ENCODE results near the gene MAML2.

MAML2 gene

GRCh38 chr11:96008161-96008720 is 334.8 kb downstream of the MAML2 start:
- no peak for DNase-seq (ENCODE audit: low read depth)

GRCh38 chr11:96006037-96006436 is 337.0 kb downstream of the MAML2 start:
- DNase-seq (ENCODE audit: low read depth) = no peak

GRCh38 chr11:96004862-96005261 is 338.1 kb downstream of the MAML2 start:
- DNase-seq (ENCODE audit: low read depth) = no peak

- DNase-seq (ENCODE audit: low read depth) = no peak
These were observed 340.2 kb downstream of the MAML2 start for GRCh38 chr11:96002754-96003290.

GRCh38 chr11:96002339-96002738 is 340.7 kb downstream of the MAML2 start:
- no peak for DNase-seq (ENCODE audit: low read depth)

GRCh38 chr11:96001037-96001436 is 342.0 kb downstream of the MAML2 start:
- no peak for DNase-seq (ENCODE audit: low read depth)

GRCh38 chr11:95999711-96000406 is 343.1 kb downstream of the MAML2 start:
- no peak for DNase-seq (ENCODE audit: low read depth)

GRCh38 chr11:95996621-95997235 is 346.3 kb downstream of the MAML2 start:
- DNase-seq (ENCODE audit: low read depth) = no peak

- DNase-seq (ENCODE audit: low read depth) = no peak
These were observed 348.7 kb downstream of the MAML2 start for GRCh38 chr11:95994329-95994728.

GRCh38 chr11:95993438-95994298 is 349.3 kb downstream of the MAML2 start:
- no peak for DNase-seq (ENCODE audit: low read depth)

- DNase-seq (ENCODE audit: low read depth) = no peak
These were observed 351.4 kb downstream of the MAML2 start for GRCh38 chr11:95991545-95991944.

GRCh38 chr11:95991101-95991500 is 351.9 kb downstream of the MAML2 start:
- DNase-seq (ENCODE audit: low read depth) = no peak

- DNase-seq (ENCODE audit: low read depth) = no peak
These were observed 353.2 kb downstream of the MAML2 start for GRCh38 chr11:95989780-95990179.

- no peak for DNase-seq (ENCODE audit: low read depth)
These were observed 353.9 kb downstream of the MAML2 start for GRCh38 chr11:95989076-95989605.

- DNase-seq (ENCODE audit: low read depth) = no peak
These were observed 357.7 kb downstream of the MAML2 start for GRCh38 chr11:95985174-95985808.

GRCh38 chr11:95984072-95984471 is 358.9 kb downstream of the MAML2 start:
- no peak for DNase-seq (ENCODE audit: low read depth)

- DNase-seq (ENCODE audit: low read depth) = no peak
These were observed 365.3 kb downstream of the MAML2 start for GRCh38 chr11:95977534-95978174.

- DNase-seq (ENCODE audit: low read depth) = no peak
These were observed 366.4 kb downstream of the MAML2 start for GRCh38 chr11:95976550-95976949.

- no peak for DNase-seq (ENCODE audit: low read depth)
These were observed 367.7 kb downstream of the MAML2 start for GRCh38 chr11:95975343-95975742.

GRCh38 chr11:95972060-95972459 is 370.9 kb downstream of the MAML2 start:
- no peak for DNase-seq (ENCODE audit: low read depth)

GRCh38 chr11:95968585-95968984 is 374.4 kb downstream of the MAML2 start:
- DNase-seq (ENCODE audit: low read depth) = no peak

Measured in stimulated activated CD8-positive, alpha-beta memory T cell treated with anti-CD3 and anti-CD28 coated beads, Interleukin-12 subunit alpha, Interleukin-12 subunit beta, amount 100 ng/mL, for 1 hour (primary cell).